ENCODE results near the gene ELOVL3. TPM values are rescaled to one million over a fixed set of nuclear protein-coding genes. Genes with fewer than 3 reads are reported as not detected.

ELOVL3 gene
- total and polyA plus RNA-seq, 2 experiments from 2014 or later, result 0.59 TPM; not detected in 1

GRCh38 chr10:102279104-102279503, 53.0 kb downstream of the ELOVL3 start:
- no peak overlapping the region for H3K4me3 ChIP-seq
- H3K27ac Mint-ChIP-seq, result no peak overlapping the region
- TF ChIP-seq STAT1 (IDR thresholded peaks at IDR 0.05; ENCODE audit: unreplicated experiment) (no peak), ZNF114 (CRISPR knock-in tag; IDR thresholded peaks at IDR 0.05) (no peak), EZH2 (IDR thresholded peaks at IDR 0.05; ENCODE audit: low read depth, unreplicated experiment) (no peak), JUNB (IDR thresholded peaks at IDR 0.05; ENCODE audit: unreplicated experiment) (no peak), ETS1 (IDR thresholded peaks at IDR 0.05) (no peak), ZNF462 (CRISPR knock-in tag; IDR thresholded peaks at IDR 0.05) (no peak), REST (IDR thresholded peaks at IDR 0.05; ENCODE audit: unreplicated experiment) (no peak), CTCF (conservative IDR thresholded peaks at IDR 0.05; ENCODE audit: low read depth in 2 of 2) (no peak), CREB1 (CRISPR knock-in tag; IDR thresholded peaks at IDR 0.05; ENCODE audit: low read depth) (no peak)
- H3K27me3 Mint-ChIP-seq (ENCODE audit: insufficient read depth, low read depth, poor library complexity), result no peaks in the 10 kb centered on the region
- no peak overlapping the region for H3K4me3 Mint-ChIP-seq
- DNase-seq (ENCODE audit: low spot score), result no peak
- H3F3A ChIP-seq (replicated peaks; ENCODE audit: low read depth), result no peaks in the 10 kb centered on the region
- H3K4me1 Mint-ChIP-seq, result no peaks in the 10 kb centered on the region
- no peak overlapping the region for H2AFZ ChIP-seq
- H3K27me3 ChIP-seq (ENCODE audit: insufficient read depth), result no peaks in the 10 kb centered on the region
- ATAC-seq, result no peak
- H3K27ac ChIP-seq (ENCODE audit: low read depth), result no peak overlapping the region
- H3K36me3 Mint-ChIP-seq (ENCODE audit: low read depth), result no peaks in the 10 kb centered on the region
- no peaks in the 10 kb centered on the region for H3K4me1 ChIP-seq (ENCODE audit: insufficient read depth)
- peaks cover 22% of the 10 kb centered on the region for H4K20me1 ChIP-seq (replicated peaks; ENCODE audit: insufficient read depth)
- H3K79me2 ChIP-seq (replicated peaks; ENCODE audit: insufficient read depth), result no peaks in the 10 kb centered on the region; the same call in 1 of the 2 replicates
- no peaks in the 10 kb centered on the region for H3K36me3 ChIP-seq (ENCODE audit: insufficient read depth)
- no peak overlapping the region for H3K4me2 ChIP-seq
- H3K9me3 Mint-ChIP-seq, result no peaks in the 10 kb centered on the region
- no peaks in the 10 kb centered on the region for H3K9me2 ChIP-seq (ENCODE audit: insufficient read depth)

All from GM23338 (cell line).